ENCODE measurements around the gene USP15.

DNA sequence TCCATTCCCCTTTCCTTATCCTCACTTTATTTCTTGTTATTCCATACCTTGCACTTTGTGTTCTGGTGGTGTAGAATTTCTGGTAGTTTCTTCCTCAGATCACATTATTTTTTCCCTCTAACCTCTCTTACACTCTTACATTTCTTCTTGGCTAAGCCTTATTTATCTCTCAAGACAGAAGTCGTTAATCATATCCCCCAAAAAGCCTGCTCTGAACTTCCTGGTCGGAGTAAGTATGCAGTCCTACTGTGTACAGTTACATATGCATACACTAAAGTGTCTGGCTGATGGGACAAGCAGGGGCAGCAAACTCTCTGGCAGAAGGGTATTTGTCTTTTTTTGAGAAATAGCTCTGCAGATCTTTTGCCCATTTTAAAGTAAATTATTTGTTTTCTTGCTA is 33.1 kb upstream of the USP15 start:
- TF ChIP-seq, protein P1, sequence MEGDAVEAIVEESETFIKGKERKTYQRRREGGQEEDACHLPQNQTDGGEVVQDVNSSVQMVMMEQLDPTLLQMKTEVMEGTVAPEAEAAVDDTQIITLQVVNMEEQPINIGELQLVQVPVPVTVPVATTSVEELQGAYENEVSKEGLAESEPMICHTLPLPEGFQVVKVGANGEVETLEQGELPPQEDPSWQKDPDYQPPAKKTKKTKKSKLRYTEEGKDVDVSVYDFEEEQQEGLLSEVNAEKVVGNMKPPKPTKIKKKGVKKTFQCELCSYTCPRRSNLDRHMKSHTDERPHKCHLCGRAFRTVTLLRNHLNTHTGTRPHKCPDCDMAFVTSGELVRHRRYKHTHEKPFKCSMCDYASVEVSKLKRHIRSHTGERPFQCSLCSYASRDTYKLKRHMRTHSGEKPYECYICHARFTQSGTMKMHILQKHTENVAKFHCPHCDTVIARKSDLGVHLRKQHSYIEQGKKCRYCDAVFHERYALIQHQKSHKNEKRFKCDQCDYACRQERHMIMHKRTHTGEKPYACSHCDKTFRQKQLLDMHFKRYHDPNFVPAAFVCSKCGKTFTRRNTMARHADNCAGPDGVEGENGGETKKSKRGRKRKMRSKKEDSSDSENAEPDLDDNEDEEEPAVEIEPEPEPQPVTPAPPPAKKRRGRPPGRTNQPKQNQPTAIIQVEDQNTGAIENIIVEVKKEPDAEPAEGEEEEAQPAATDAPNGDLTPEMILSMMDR (IDR thresholded peaks at IDR 0.05; ENCODE audit: insufficient read depth, low read length, poor library complexity, severe bottlenecking): no peak
- TF ChIP-seq EZH2phosphoT487 (conservative IDR thresholded peaks at IDR 0.05; ENCODE audit: low read length): no peak
